PFSK-1 (cell line): ENCODE results near the gene MCRIP2.

Source experiments
- FOXP2 ChIP-seq: optimal IDR thresholded peaks from 2 replicates; pipeline ENCODE3; 2011; ENCODE audit warnings: borderline replicate concordance, control low read depth, inconsistent platforms; ENCODE audit not compliant: insufficient read depth; ENCODE audit errors: extremely low read length, extremely low read depth
- POLR2AphosphoS5 ChIP-seq: IDR thresholded peaks from 2 replicates; pipeline ENCODE4 v1.6.1; 2012; ENCODE audit warnings: low read depth, mild to moderate bottlenecking, control low read depth, low read length, moderate library complexity
- REST ChIP-seq, 2 experiments: IDR thresholded peaks; 2 replicates each; pipeline versions ENCODE4 v1.6.1 to v1.8.0; 2011 to 2012; ENCODE audit warnings: low read depth in 2 of 2, low read length in 2 of 2, control low read depth in 1 of 2, inconsistent platforms in 1 of 2, mild to moderate bottlenecking in 1 of 2, moderate library complexity in 1 of 2; ENCODE audit not compliant: insufficient read depth in 1 of 2
- SIN3A ChIP-seq: IDR thresholded peaks from 2 replicates; pipeline ENCODE4 v1.6.1; 2012; ENCODE audit warnings: mild to moderate bottlenecking, low read length, moderate library complexity, borderline replicate concordance; ENCODE audit not compliant: insufficient read depth
- TAF1 ChIP-seq: IDR thresholded peaks from 2 replicates; pipeline ENCODE4 v1.6.1; 2012; ENCODE audit warnings: low read length, control low read depth, borderline replicate concordance; ENCODE audit not compliant: insufficient read depth

- TF ChIP-seq TAF1, result no peak
- TF ChIP-seq POLR2AphosphoS5, result no peak
- TF ChIP-seq FOXP2, result no peak
- no peak for TF ChIP-seq REST (IDR thresholded peaks at IDR 0.05; ENCODE audit: insufficient read depth in 1 of 2, low read depth in 2 of 2, low read length in 2 of 2)
- no peak for TF ChIP-seq SIN3A
Measured at GRCh38 chr16:654034-654433, 12.4 kb downstream of the MCRIP2 start.
